NCI-H2081 treated with DMSO at 0.1 percent for 48 hours (cell line): Measurements from ENCODE around the gene GDF7.

Source experiments
- DNase-seq: peaks from one replicate; lab custom pipeline; 2025; lab: John Stamatoyannopoulos, UW

GDF7 gene

GRCh38 chr2:20629181-20629580 is 37.8 kb upstream of the GDF7 start:
- DNase-seq: no peak

DNA sequence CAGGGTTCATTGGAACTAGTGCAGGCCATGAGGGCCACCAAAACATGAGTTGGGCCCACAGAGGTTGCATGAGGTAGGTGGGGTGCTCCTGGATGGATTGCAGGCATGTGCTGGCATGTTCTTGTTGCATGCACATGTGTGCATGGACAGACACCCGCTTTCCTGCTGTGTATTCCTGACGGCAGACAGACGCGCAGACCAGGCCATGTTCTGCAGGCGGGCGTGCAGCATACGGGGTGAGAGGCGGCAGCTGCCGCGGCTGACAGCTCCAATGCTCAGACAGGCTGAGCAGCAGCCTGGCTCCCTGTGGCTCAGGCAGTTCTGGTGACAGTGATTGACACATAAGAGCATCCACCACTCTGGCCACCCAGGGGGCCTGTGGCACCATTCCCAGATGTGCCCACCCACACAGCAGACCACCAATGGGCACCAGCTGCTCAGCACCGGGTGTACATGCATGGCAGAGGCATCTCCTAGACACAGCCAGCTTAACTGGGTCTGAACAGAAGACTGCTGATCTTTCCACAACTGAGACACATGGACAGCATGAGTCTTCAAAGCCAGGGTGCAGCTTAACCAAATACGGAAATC is 37.3 kb upstream of the GDF7 start:
- no peak for DNase-seq

DNA sequence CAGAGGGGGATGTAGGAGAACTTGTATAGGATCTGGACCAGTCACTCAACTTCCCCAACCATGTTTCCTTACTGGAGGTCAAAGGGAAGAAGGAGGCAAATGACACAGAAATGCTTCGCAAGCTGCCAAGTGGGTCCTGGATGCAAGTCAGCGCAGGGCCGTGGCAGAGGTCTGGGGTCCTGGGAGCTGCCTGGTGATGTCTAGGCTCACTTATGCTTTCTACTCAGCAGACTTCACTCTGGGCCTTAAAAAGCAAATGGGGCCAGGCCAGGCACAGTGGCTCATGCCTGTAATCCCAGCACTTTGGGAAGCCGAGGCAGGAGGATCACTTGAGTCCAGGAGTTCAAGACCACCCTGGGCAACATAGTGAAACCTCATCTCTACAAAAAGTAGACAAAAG is 36.0 kb upstream of the GDF7 start:
- no peak for DNase-seq

DNA sequence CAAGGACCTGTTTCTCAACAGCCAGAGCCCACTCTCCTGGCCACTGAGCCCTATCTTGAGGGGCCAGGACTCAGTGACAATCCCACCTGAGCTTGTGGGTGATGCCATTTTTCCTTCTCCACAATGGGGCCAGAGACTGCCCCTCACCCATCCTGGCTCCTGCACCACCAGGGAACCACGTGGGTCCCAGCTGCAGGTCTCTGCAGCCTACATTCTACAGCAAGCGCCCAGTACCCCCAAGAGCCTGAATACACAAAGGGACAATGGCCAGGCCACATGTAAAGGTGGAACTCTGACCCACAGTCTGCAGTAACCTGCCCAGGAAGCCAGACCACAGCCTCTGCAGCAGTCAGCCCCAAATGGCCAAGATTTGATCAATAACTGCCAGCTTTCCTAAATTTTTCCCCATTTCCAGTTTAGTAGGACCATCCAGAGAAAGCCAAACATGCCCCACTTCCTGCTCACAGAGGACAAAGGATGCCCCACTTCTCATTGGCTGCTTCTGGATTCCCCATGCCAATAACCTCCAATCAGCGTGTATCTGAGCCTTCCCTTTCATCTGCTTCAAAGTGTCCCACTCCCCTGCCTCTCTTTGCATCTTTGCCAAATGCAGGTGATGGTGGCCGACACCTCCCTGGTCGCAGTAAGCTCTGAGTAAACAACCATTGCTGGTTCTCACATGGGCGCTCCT is 35.2 kb upstream of the GDF7 start:
- DNase-seq: no peak

- no peak for DNase-seq
Measured at GRCh38 chr2:20632446-20632990, 34.4 kb upstream of the GDF7 start.

DNA sequence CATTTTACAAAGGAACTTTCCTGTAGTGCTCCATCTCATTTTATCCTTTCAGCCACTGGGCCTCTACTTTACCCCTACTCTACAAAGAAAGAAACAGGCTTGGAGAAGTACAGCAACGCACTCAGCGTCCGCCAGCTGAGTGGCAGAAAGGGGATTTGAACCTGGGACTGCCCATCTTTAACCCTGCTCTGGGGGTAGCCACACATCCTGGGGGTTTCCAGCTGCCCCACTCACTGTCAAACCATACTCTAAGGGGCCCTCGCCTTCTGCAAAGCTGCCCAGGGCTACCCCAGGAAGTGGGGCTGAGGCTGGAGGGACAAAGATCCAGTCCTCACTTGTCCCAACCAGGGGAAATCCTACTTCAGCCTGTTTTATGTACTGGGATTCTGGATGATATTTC is 33.9 kb upstream of the GDF7 start:
- no peak for DNase-seq

GRCh38 chr2:20633794-20634506 is 33.0 kb upstream of the GDF7 start:
- peak; percentile 29 for DNase-seq

DNA sequence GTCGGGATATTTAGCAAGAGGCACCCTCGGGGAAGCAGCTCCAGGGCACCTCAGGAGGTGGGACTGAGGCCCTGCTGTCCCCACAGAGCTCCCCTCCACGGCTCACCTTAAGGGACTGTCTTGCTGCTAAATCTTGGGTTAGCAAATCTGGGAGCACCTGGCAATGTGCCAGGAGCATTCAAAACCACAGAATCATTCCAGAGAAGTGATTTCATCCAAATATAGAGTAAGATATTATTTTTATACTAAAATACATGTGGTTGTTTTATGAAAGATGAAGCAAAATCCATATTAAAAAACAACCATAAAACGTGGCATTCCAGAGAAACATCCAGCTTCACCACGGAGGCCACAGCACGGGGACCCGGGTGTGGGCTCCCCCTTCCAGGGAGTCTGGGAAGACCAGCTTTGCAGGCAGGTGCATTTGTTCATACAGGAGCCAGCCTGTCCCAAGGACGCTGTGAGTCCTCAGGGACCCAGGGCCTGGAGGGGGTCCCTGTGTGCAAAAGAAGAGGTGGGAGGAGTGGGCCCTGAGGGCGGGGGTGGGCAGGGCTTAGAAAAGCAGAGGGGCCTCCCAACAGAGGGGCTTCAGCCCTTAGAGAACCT is 32.3 kb upstream of the GDF7 start:
- DNase-seq: no peak

GRCh38 chr2:20635113-20635510 is 31.8 kb upstream of the GDF7 start:
- DNase-seq: no peak

DNA sequence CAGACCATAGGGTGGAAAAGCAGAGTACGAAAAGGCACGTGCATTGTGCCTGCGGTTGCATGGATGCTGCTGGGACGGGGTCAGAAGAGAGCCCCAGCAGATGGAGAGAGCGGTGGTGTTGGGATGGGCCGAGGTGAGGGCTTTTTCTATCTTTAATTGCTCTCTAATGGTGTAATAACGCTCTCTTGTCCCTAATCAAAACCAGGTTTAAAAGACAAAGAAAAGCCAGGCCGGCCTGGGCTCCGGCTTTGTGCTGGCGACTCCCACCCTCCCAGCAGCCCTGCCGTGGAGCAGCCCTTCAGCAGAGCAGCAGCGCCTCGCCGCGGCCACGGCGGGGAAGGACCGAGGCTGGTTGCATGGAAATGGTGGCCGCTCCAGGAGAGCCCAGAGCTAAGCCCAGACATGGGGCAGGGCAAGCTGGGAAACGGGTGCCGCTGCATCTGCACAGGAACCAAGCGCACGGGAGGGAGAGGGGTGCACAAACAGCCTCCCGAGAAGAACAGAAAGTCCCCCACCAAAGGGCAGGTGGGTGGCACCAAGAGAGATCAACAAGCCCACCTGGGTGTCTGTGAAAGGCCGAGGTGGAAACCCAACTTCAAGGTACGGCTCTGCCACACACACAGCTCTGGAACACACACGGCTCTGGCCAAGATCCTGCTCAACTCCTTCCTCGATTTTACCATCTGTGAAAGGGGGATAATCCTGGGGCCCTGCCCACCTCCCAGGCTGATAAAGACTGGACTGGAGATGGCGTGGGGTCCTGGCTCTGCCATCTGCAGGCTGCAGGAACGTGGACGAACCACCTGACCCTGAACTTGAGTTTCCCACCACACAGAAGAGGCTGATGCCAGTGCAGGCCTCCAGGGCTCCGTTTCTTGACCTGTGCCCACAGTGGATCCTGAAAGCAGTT is 31.0 kb upstream of the GDF7 start:
- peak; percentile 63 for DNase-seq

GRCh38 chr2:20637147-20637546 is 29.8 kb upstream of the GDF7 start:
- no peak for DNase-seq

DNA sequence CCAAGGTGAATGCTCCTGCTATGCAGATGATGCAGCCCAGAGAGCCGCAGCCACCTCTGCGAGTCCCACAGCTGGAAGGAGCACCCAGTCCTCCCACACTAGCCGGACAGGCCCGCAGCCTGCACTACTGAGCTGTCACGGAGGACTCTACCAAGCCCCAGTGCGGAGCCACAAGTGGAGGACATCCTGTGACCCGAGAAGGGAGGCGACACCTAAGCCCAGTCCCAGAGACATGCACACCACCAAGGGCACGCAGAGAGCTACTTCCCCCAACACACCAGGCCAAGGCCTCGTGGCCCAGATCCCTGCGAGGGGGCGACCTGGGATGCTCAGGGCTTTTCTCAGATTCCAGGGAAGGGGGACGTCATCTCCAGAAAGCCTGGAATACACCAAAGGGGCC is 28.9 kb upstream of the GDF7 start:
- no peak for DNase-seq

GRCh38 chr2:20638646-20639430 is 28.1 kb upstream of the GDF7 start:
- DNase-seq: no peak

DNA sequence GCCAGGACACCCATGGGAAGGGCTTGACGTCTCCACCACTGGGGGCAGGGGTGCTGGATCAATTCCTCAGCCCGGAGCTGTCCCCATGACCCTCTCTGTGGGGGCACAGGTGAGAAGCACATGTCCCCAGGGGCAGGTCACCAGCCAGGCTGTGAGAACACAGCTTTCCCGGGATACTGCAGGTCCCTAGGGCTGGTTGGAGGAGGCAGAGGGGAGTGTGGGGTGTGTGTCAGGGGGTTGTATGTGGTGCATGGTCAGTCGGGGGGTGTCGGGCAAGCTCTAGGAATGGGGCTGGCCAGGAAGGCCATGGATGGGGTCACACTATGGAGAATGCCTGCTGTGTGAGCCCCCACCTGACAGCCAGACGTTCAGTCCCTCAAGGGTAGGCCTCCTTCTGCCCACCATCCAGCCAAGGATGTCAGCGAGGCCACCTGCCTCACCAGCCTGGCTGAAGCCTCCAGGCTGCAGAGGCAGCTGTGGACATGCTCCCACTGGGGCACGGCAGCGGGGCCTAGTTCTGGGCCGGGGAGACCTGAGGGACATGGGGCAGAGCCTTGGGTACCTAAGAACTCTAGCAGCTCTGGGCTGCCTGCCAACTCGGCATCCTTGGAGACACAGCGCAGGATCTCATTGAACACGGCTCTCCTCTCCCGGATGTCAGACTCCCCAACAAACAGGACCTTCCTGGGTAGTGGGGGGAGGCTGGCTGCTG is 26.4 kb upstream of the GDF7 start:
- no peak for DNase-seq

DNA sequence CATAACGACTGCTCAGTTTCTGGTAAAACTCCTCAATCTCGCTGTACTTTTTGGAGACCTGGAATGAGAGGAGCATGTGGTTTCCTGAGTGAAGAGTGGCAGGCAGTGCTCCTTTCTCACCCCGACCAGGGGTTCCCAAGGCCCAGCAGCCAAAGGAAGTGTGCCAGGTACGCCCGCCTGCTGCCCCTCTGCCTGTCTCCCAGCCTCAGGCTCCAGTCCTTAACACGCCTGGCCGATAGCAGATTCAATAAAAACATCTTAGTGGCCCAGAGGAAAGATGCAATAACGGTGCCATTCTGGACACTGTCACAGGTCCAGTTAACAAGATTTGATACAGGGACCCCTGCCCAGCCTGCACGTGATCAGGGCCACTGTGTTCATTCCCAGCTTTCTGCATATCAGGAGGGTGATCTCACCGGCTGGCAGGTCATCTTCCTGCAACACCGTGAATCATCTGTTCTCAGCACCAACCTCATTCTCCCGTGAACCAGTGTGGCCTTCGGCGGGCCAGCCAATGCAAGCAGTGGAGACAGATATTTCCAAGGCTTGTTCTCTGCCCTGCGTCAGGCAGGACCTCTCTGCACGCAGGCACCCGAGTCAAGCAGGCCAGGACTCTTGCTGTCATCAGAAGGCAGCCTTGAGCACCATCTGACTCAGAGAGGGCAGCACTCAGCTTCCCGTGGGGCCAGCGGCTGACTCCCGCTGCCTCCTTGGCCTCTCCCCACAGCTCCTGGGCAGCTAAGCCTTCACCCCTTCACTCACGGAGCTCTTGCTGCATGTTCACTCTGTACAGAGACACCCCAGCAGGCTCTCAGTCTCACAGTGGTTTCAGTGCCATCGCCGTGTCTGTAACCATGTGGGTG is 25.6 kb upstream of the GDF7 start:
- no peak for DNase-seq

DNA sequence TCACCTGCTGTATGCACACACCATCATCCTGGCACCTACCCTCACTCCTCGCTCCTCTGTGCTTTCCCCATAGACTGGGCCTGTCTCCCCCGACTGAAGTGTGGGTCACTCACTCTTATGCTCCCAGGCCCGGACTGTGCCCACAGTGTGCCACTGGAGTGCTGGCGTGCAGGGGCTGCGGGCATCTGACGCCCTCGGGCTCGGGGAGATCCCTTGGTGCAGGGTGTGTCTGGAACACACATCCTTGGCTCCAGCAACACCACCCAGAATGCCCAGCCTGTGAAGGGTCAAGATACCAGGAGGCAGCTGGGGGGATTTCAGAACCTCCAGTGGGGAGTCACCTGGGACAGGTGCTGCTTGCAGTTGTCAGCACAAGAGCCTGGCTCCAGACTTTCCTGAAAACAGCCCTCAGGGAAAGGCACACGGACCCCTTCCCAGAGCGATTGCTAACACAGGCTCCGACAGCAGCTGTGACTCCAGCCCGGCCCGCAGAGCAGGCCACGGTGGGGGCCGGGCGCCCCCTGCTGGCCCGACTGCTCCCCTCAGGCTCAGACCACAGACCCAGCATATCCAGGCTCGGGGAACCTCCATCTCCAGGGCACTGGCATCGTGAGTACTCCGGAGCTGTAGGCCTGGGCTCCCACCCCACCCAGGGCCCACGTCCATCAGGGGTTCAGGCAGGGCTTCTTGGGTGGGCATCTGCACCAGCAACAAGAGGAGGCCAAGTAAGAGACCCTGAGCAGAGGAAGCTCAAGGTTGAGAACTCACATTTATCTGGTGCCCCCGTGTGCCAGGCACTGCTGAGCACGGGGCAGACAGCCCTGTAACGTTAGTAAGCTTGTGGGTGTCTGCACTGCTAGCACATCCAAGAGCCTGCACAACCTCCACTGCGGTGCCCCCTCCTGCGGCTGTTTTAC is 24.6 kb upstream of the GDF7 start:
- DNase-seq: peak; percentile 6

GRCh38 chr2:20643060-20643459 is 23.9 kb upstream of the GDF7 start:
- DNase-seq: no peak

DNA sequence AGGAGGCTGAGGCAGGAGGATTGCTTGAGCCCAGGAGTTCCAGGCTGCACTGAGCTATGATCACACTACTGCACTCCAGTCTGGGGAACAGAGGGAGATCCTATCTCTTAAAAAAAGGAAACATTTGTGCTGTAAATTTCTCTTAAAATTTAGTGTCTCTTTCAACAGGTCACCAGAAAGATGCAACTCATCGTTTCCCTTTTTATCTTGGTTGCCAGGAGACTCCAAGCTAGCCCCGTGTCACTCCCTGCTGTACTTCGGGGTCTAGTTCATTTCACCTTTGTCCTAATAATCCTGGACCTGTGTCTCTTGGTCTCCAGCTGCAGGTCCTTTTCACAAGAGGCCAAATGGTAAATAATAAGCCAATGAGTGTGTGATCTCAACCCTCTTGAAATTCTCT is 23.1 kb upstream of the GDF7 start:
- DNase-seq: no peak
